IPS-20b (cell line): Measurements from ENCODE around the gene CBLC.

Source experiments
- H3K27ac ChIP-seq: one replicate; pipeline ENCODE4 v1.5.1; 2013; ENCODE audit warnings: low read length
- H3K27me3 ChIP-seq: 2 replicates; pipeline ENCODE4 v1.6.1; 2013; ENCODE audit warnings: mild to moderate bottlenecking, low read length, inconsistent platforms; ENCODE audit not compliant: insufficient read depth
- H3K36me3 ChIP-seq: 2 replicates; pipeline ENCODE4 v1.6.1; 2013; ENCODE audit warnings: low read depth, mild to moderate bottlenecking, inconsistent platforms, low read length, moderate library complexity; ENCODE audit not compliant: insufficient read depth
- H3K4me1 ChIP-seq: 2 replicates; pipeline ENCODE4 v1.6.1; 2013; ENCODE audit warnings: mild to moderate bottlenecking, control low read depth, inconsistent platforms, low read length, moderate library complexity; ENCODE audit not compliant: insufficient read depth
- H3K4me3 ChIP-seq: 2 replicates; pipeline ENCODE4 v1.5.1; 2013; ENCODE audit warnings: mild to moderate bottlenecking, low read length, inconsistent platforms
- H3K9ac ChIP-seq: 2 replicates; pipeline ENCODE4 v1.6.1; 2013; ENCODE audit warnings: low read depth, mild to moderate bottlenecking, inconsistent platforms, low read length, moderate library complexity
- H3K9me3 ChIP-seq: 2 replicates; pipeline ENCODE4 v1.6.1; 2013; ENCODE audit warnings: mild to moderate bottlenecking, low read depth, low read length, inconsistent platforms; ENCODE audit not compliant: insufficient read depth

Gene CBLC

GRCh38 chr19:44808463-44809371, 31.0 kb downstream of the CBLC start, which contains the start of gene BCAM:
TSS of gene BCAM (plus strand) at chr19:44809103. CDS start at chr19:44809125, 22 bp downstream.
- no peak within 1 kb of the TSS for H3K27ac ChIP-seq
- no peaks in the 10 kb centered on the region for H3K9me3 ChIP-seq
- H3K36me3 ChIP-seq = peaks cover 4% of the 10 kb centered on the region
- peaks cover 36% of the 10 kb centered on the region for H3K27me3 ChIP-seq
- peak within 1 kb of the TSS; percentile 80 for H3K4me3 ChIP-seq
- H3K4me1 ChIP-seq = peaks cover 20% of the 10 kb centered on the region
- H3K9ac ChIP-seq = peak within 1 kb of the TSS; percentile 85

- H3K27me3 ChIP-seq = peaks cover 26% of the 10 kb centered on the region
- H3K4me1 ChIP-seq = peaks cover 20% of the 10 kb centered on the region
- H3K9ac ChIP-seq = peak overlapping the region; percentile 70
- H3K36me3 ChIP-seq = peaks cover 14% of the 10 kb centered on the region
- no peak overlapping the region for H3K27ac ChIP-seq
- H3K9me3 ChIP-seq = no peaks in the 10 kb centered on the region
- H3K4me3 ChIP-seq = peak overlapping the region; percentile 74
Measured at GRCh38 chr19:44809577-44810233, 32.0 kb downstream of the CBLC start.

- H3K9me3 ChIP-seq = no peaks in the 10 kb centered on the region
- peaks cover 18% of the 10 kb centered on the region for H3K27me3 ChIP-seq
- H3K27ac ChIP-seq = no peak overlapping the region
- H3K4me1 ChIP-seq = peaks cover 20% of the 10 kb centered on the region
- H3K4me3 ChIP-seq = peak overlapping the region; percentile 32; the same call in 1 of the 2 replicates
- peaks cover 22% of the 10 kb centered on the region for H3K36me3 ChIP-seq
- H3K9ac ChIP-seq = no peak overlapping the region
Measured at GRCh38 chr19:44810234-44811121, 32.8 kb downstream of the CBLC start.

- Histone ChIP-seq H3K9me3 (no peaks in the 10 kb centered on the region), H3K4me3 (no peak overlapping the region), H3K27me3 (peaks cover 16% of the 10 kb centered on the region), H3K36me3 (peaks cover 23% of the 10 kb centered on the region), H3K27ac (no peak overlapping the region), H3K4me1 (peaks cover 20% of the 10 kb centered on the region), H3K9ac (no peak overlapping the region)
Measured at GRCh38 chr19:44811122-44811419, 33.4 kb downstream of the CBLC start.

- peaks cover 23% of the 10 kb centered on the region for H3K36me3 ChIP-seq
- no peak overlapping the region for H3K9ac ChIP-seq
- H3K27me3 ChIP-seq = peaks cover 9% of the 10 kb centered on the region; the same call in 1 of the 2 replicates
- no peak overlapping the region for H3K27ac ChIP-seq
- peaks cover 17% of the 10 kb centered on the region for H3K4me1 ChIP-seq
- no peaks in the 10 kb centered on the region for H3K9me3 ChIP-seq
- H3K4me3 ChIP-seq = no peak overlapping the region
Measured at GRCh38 chr19:44812142-44812718, 34.5 kb downstream of the CBLC start.

GRCh38 chr19:44813070-44813840, 35.6 kb downstream of the CBLC start:
- Histone ChIP-seq H3K9ac (no peak overlapping the region), H3K36me3 (peaks cover 23% of the 10 kb centered on the region), H3K9me3 (no peaks in the 10 kb centered on the region)

GRCh38 chr19:44813841-44814470, 36.3 kb downstream of the CBLC start:
- peaks cover 11% of the 10 kb centered on the region; the same call in 1 of the 2 replicates for H3K4me1 ChIP-seq
- H3K4me3 ChIP-seq = no peak overlapping the region
- no peak overlapping the region for H3K9ac ChIP-seq
- peaks cover 9% of the 10 kb centered on the region; the same call in 1 of the 2 replicates for H3K27me3 ChIP-seq
- no peaks in the 10 kb centered on the region for H3K9me3 ChIP-seq
- no peak overlapping the region for H3K27ac ChIP-seq
- peaks cover 23% of the 10 kb centered on the region for H3K36me3 ChIP-seq

More at GRCh38 chr19:44813070-44813840, 35.6 kb downstream of the CBLC start:
- H3K27ac ChIP-seq = no peak overlapping the region
- peaks cover 14% of the 10 kb centered on the region; the same call in 1 of the 2 replicates for H3K4me1 ChIP-seq
- H3K27me3 ChIP-seq = peaks cover 9% of the 10 kb centered on the region; the same call in 1 of the 2 replicates
- H3K4me3 ChIP-seq = no peak overlapping the region

- no peak overlapping the region for H3K27ac ChIP-seq
- no peaks in the 10 kb centered on the region for H3K9me3 ChIP-seq
- no peak overlapping the region for H3K4me3 ChIP-seq
- H3K9ac ChIP-seq = no peak overlapping the region
- peaks cover 8% of the 10 kb centered on the region; the same call in 1 of the 2 replicates for H3K4me1 ChIP-seq
- peaks cover 23% of the 10 kb centered on the region for H3K36me3 ChIP-seq
- H3K27me3 ChIP-seq = peaks cover 5% of the 10 kb centered on the region; the same call in 1 of the 2 replicates
Measured at GRCh38 chr19:44814517-44814916, 36.8 kb downstream of the CBLC start.

- H3K27ac ChIP-seq = no peak overlapping the region
- H3K9ac ChIP-seq = no peak overlapping the region
- no peaks in the 10 kb centered on the region for H3K9me3 ChIP-seq
- H3K4me3 ChIP-seq = no peak overlapping the region
- no peaks in the 10 kb centered on the region for H3K4me1 ChIP-seq
- peaks cover 1% of the 10 kb centered on the region; the same call in 1 of the 2 replicates for H3K27me3 ChIP-seq
- peaks cover 23% of the 10 kb centered on the region for H3K36me3 ChIP-seq
Measured at GRCh38 chr19:44816301-44816700, 38.6 kb downstream of the CBLC start.
